ENCODE results near the gene AP1M2.

- TF ChIP-seq, protein P1, sequence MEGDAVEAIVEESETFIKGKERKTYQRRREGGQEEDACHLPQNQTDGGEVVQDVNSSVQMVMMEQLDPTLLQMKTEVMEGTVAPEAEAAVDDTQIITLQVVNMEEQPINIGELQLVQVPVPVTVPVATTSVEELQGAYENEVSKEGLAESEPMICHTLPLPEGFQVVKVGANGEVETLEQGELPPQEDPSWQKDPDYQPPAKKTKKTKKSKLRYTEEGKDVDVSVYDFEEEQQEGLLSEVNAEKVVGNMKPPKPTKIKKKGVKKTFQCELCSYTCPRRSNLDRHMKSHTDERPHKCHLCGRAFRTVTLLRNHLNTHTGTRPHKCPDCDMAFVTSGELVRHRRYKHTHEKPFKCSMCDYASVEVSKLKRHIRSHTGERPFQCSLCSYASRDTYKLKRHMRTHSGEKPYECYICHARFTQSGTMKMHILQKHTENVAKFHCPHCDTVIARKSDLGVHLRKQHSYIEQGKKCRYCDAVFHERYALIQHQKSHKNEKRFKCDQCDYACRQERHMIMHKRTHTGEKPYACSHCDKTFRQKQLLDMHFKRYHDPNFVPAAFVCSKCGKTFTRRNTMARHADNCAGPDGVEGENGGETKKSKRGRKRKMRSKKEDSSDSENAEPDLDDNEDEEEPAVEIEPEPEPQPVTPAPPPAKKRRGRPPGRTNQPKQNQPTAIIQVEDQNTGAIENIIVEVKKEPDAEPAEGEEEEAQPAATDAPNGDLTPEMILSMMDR (IDR thresholded peaks at IDR 0.05; ENCODE audit: poor library complexity) = no peak
- no peak for TF ChIP-seq EZH2 (IDR thresholded peaks at IDR 0.05; ENCODE audit: borderline replicate concordance)
Measured at GRCh38 chr19:10543059-10543419, 44.1 kb downstream of the AP1M2 start.

All from hepatocyte (in vitro differentiated cells).